Fibroblast of lung (primary cell): ENCODE data around the gene FXYD6. TPM values are rescaled to one million over a fixed set of nuclear protein-coding genes. Genes with fewer than 3 reads are reported as not detected.

Experiments used
- DNase-seq, 2 donors: peaks; one replicate each; pipeline versions ENCODE4 v3.0.0 to v3.0.0-alpha.2; 2010; ENCODE audit warnings: low read depth in 2 of 2
- H2AFZ ChIP-seq: 2 replicates; pipeline ENCODE4 v1.5.1; 2012; ENCODE audit warnings: low read length, control low read depth, inconsistent platforms
- H3K27ac ChIP-seq: 2 replicates; pipeline ENCODE4 v1.5.1; 2011; ENCODE audit warnings: low read length, control low read depth; ENCODE audit not compliant: insufficient read depth
- H3K27me3 ChIP-seq: 2 replicates; pipeline ENCODE4 v1.5.1; 2011; ENCODE audit warnings: mild to moderate bottlenecking, low read length; ENCODE audit not compliant: control insufficient read depth, insufficient read depth
- H3K36me3 ChIP-seq: 2 replicates; pipeline ENCODE4 v1.5.1; 2011; ENCODE audit warnings: low read length; ENCODE audit not compliant: control insufficient read depth, insufficient read depth
- H3K4me1 ChIP-seq: 2 replicates; pipeline ENCODE4 v1.5.1; 2011; ENCODE audit warnings: low read length; ENCODE audit not compliant: control insufficient read depth, insufficient read depth; ENCODE audit errors: extremely low read depth
- H3K4me2 ChIP-seq: 2 replicates; pipeline ENCODE4 v1.5.1; 2011; ENCODE audit warnings: low read length, control low read depth; ENCODE audit not compliant: insufficient read depth; ENCODE audit errors: extremely low read depth
- H3K4me3 ChIP-seq, 4 experiments: fragments of 200-600 bp in 1 of 4; sonication (generic) in 1 of 4; replicated peaks in 1 of 4; 2 replicates each; pipeline ENCODE4 v1.5.1; 2011 to 2016; ENCODE audit warnings: low read length in 4 of 4, low read depth in 3 of 4, mild to moderate bottlenecking in 3 of 4, control low read depth in 2 of 4, inconsistent platforms in 1 of 4, mixed read lengths in 1 of 4; ENCODE audit not compliant: insufficient read depth in 1 of 4; ENCODE audit errors: control extremely low read depth in 1 of 4
- H3K79me2 ChIP-seq: 2 replicates; pipeline ENCODE4 v1.5.1; 2012; ENCODE audit warnings: mild to moderate bottlenecking, low read length, inconsistent platforms; ENCODE audit not compliant: control insufficient read depth, insufficient read depth
- H3K9ac ChIP-seq: 2 replicates; pipeline ENCODE4 v1.5.1; 2011; ENCODE audit warnings: mild to moderate bottlenecking, low read length, control low read depth; ENCODE audit not compliant: insufficient read depth
- H3K9me3 ChIP-seq: 2 replicates; pipeline ENCODE4 v1.5.1; 2012; ENCODE audit warnings: low read depth, low read length; ENCODE audit not compliant: control insufficient read depth, insufficient read depth
- H4K20me1 ChIP-seq: 2 replicates; pipeline ENCODE4 v1.5.1; 2011; ENCODE audit warnings: low read length; ENCODE audit not compliant: control insufficient read depth, insufficient read depth; ENCODE audit errors: extremely low read depth
- EZH2 ChIP-seq: IDR thresholded peaks from 2 replicates; pipeline ENCODE4 v1.5.1; 2012; ENCODE audit warnings: low read length, control low read depth, mild to moderate bottlenecking; ENCODE audit errors: missing control alignments
- polyA plus RNA-seq, 2 donors: library from polyadenylated mRNA; depleted of rRNA in 1 of 2; stranded (reverse) in 1 of 2; unstranded in 1 of 2; fragments of >200 nt; gene quantifications; 2 replicates each; pipeline ENCODE4 v1.2.1, GENCODE V29; 2011 to 2012; ENCODE audit warnings: missing spikeins in 1 of 2
- total RNA-seq: library from RNA; depleted of rRNA; stranded (reverse); fragments of >200 nt; gene quantifications from 2 replicates; pipeline ENCODE4 v1.2.1, GENCODE V29; 2014
- TF ChIP-seq, protein P1 (sequence below), 2 donors: IDR thresholded peaks in 1 of 2; conservative IDR thresholded peaks in 1 of 2; 1 replicate in 1 of 2; 2 replicates in 1 of 2; pipeline ENCODE4 v1.5.1; 2011 to 2012; ENCODE audit warnings: low read length in 2 of 2, control low read depth in 1 of 2, inconsistent platforms in 1 of 2, low read depth in 1 of 2, mild to moderate bottlenecking in 1 of 2

The FXYD6 gene
- total and polyA plus RNA-seq, 2 donors (not counting 1 experiment from before 2014, with no cell fraction given): 0.43 to 5.1 TPM

DNA sequence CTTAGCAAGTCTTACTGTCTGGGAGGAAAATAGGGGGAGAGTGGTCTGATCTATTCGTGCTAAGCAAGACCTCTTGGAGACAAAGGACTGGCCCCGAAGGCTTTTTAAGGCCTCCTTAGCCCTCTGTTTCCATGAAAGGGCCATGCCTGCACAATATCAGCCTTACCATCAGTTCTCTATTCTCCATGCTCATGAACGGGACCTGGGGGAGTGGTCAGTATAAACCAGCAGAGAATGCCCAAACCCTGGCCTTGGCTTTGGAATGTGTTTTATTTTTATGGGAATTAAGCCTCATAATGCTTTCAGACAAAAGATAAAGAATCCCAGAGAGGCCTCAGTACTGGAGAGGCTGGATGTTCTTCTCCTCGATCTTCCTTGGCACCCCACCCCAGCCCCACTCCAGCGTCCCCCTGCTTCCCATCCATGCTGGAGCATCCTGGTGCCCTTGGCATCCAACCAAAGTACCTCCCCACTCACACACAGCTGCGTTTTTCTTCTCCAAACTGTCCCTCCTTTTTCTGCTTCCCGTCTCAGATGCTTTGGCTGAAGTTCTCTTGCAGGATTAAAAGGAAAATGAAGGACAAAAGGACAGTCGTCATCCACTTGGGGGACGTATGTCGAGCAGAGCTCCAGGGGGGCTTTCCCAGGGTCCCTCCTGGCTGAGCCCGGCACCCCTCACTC lies 18.6 kb downstream of the FXYD6 start:
- Histone ChIP-seq H2AFZ (no peak overlapping the region), H3K9me3 (no peaks in the 10 kb centered on the region), H3K4me3 (no peak overlapping the region), H3K36me3 (no peaks in the 10 kb centered on the region), H3K79me2 (no peaks in the 10 kb centered on the region), H3K4me1 (no peaks in the 10 kb centered on the region), H3K27me3 (no peaks in the 10 kb centered on the region), H4K20me1 (no peaks in the 10 kb centered on the region), H3K4me2 (no peak overlapping the region), H3K9ac (no peak overlapping the region), H3K27ac (no peak overlapping the region)
- no peak for DNase-seq
- no peak for TF ChIP-seq EZH2
- TF ChIP-seq, protein P1, sequence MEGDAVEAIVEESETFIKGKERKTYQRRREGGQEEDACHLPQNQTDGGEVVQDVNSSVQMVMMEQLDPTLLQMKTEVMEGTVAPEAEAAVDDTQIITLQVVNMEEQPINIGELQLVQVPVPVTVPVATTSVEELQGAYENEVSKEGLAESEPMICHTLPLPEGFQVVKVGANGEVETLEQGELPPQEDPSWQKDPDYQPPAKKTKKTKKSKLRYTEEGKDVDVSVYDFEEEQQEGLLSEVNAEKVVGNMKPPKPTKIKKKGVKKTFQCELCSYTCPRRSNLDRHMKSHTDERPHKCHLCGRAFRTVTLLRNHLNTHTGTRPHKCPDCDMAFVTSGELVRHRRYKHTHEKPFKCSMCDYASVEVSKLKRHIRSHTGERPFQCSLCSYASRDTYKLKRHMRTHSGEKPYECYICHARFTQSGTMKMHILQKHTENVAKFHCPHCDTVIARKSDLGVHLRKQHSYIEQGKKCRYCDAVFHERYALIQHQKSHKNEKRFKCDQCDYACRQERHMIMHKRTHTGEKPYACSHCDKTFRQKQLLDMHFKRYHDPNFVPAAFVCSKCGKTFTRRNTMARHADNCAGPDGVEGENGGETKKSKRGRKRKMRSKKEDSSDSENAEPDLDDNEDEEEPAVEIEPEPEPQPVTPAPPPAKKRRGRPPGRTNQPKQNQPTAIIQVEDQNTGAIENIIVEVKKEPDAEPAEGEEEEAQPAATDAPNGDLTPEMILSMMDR (conservative IDR thresholded peaks at IDR 0.05 in 1 of 2, IDR thresholded peaks at IDR 0.05 in 1 of 2; ENCODE audit: low read depth in 1 of 2, low read length in 2 of 2): no peak

DNA sequence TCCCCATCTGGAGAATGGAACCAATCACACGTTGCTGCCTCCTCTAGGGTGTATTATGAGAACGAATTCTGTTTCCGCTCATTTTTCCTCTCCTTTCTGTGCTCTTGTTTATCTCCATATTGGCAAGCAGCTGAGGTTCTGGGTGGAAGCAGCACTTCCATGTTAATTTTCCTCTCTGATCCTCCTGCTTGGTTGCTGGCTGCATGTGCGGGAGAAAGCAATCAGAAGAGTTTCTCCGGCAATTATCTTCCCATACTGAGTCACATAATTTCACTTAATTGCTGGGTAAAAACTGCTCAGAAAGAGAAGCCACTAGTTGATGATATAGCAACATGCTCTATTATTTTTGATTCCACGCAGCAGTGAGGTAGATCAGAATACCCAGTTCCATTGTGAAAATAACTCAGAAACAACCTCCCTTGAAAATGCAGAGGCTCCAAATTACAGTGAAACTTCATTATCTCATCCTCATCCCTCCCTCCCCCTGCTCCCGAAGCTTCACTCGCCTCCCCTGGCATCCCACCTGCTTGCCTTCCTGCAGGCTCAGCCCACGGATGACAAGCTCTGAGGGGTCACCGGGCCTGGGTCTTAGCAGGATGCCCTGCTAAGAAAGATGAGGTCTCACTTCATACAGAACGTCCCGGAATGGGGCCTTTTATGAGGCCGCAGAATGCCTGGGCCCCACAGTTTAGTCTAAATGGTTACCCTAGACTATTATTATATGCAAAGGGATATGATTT lies 20.4 kb downstream of the FXYD6 start:
- Histone ChIP-seq H3K4me3 (no peak overlapping the region), H3K36me3 (no peaks in the 10 kb centered on the region), H3K9ac (no peak overlapping the region), H3K4me2 (no peak overlapping the region), H3K27me3 (no peaks in the 10 kb centered on the region), H3K79me2 (no peaks in the 10 kb centered on the region), H3K9me3 (no peaks in the 10 kb centered on the region), H3K27ac (no peak overlapping the region), H4K20me1 (no peaks in the 10 kb centered on the region), H2AFZ (no peak overlapping the region), H3K4me1 (no peaks in the 10 kb centered on the region)
- TF ChIP-seq, protein P1 (conservative IDR thresholded peaks at IDR 0.05 in 1 of 2, IDR thresholded peaks at IDR 0.05 in 1 of 2; ENCODE audit: low read depth in 1 of 2, low read length in 2 of 2): no peak
- TF ChIP-seq EZH2: no peak
- DNase-seq: no peak

DNA sequence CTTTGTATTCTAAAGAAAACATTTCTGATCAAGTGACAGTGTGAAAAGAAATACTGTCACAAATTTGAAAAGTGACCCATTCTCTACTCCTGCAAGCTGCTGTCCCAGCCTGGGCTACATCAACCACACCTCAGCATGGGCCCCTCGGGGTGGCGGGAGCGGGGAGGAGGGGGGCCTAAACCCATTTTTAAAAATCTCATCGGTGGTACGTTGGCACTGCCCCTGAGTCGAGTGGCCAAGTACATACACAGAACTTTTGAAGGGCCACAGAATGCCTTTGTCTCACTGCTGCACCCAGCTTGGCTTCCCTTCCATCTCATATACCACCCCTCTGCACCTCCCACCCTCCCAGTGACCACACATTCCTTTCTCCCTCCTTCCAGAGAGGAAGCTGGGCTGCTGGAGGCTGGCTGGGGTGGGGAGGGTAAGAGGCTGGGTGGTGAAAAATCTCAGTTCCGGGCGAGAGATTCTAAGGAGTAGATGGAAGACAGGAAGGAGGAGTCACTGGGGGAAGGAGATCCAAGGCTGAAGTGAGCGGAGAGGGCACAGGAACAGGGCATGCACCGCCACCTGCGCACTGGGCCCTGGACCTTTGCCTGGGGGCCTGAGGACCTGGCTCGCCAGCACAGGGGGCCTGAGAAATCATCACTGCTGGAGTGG lies 21.1 kb downstream of the FXYD6 start:
- Histone ChIP-seq H3K4me3 (no peak overlapping the region), H3K9me3 (no peaks in the 10 kb centered on the region), H3K27ac (no peak overlapping the region), H2AFZ (no peak overlapping the region), H3K4me1 (no peaks in the 10 kb centered on the region), H3K4me2 (no peak overlapping the region), H3K9ac (no peak overlapping the region), H3K79me2 (no peaks in the 10 kb centered on the region), H3K27me3 (no peaks in the 10 kb centered on the region), H4K20me1 (no peaks in the 10 kb centered on the region), H3K36me3 (no peaks in the 10 kb centered on the region)
- TF ChIP-seq, protein P1 (conservative IDR thresholded peaks at IDR 0.05 in 1 of 2, IDR thresholded peaks at IDR 0.05 in 1 of 2; ENCODE audit: low read depth in 1 of 2, low read length in 2 of 2): no peak
- no peak for TF ChIP-seq EZH2
- DNase-seq: no peak
